Fibroblast of skin of back (primary cell): Measurements from ENCODE around the gene SMYD1.

Experiments used
- DNase-seq: peaks from one replicate; pipeline ENCODE4 v3.0.0-alpha.2; 2013

The SMYD1 gene

DNA sequence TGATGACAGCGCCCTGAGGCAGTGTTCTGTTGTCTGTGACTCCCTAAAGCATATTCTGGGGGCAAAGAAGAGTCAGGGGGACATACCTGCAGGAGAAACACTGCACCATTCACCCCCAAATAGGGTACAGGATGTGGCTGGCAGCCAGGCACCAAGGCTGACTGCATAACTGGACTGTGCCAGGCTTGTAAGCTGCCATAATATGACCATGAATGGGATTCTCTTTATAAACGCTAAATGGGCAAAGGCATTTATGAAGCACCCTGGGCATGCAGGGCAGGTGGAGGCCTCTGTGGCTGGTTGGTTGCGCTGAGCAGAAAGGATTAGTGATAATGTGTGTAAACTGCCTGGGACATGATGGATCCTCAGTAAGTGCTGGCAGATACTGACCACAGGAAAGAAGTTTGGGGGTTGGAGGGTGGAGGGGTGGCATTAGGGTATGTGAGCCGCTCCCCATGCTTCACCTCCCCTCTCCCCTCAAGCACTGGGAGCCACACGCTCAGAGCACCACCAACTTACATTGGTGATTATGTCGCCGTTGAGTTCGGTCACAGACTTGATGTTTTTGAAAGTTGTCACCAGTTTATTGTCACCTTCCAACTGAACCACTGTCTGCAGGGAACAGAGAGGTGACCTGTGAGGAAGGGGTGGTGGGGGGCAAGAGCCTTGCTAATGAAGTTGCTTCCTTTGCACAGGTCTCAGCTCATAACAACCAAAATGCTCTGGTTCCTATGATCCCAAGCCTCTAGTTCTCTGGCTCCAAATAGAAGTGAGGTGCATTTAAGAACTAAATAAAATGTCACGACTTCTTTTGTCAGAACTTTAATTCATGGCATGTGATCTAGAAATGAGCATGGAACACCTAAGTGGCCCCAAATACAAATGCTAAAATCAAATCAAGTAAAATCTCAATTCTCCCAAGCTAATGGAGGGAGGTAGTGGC is 56.6 kb downstream of the SMYD1 start:
- no peak for DNase-seq

DNA sequence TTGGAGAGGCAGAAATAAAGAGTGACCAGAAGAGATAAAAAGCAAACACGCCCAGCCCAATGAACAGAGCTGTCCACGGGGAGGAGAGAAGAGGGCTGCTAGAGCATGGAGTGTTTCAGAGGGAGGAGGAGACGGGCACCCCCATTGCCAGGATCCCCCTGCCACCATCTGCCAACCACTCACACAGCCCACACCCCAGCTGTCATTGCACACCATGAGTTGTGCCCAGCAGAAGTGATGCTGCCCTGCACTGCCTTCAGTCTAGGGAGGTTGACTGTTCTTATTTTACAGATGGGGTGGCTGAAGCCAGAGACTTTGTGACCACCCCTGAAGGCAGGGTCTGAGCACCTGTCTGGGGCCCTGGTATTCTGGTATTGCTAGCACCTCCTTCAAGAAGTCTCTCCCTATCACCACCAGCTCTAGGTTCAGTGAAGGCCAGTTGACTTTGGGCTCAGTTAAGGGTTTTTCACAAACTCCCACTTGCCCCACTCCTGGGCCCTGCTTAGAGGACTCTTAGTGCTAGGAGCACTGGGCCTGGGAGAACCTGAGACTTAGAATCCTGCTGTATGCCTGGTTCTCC is 57.8 kb downstream of the SMYD1 start:
- no peak for DNase-seq

DNA sequence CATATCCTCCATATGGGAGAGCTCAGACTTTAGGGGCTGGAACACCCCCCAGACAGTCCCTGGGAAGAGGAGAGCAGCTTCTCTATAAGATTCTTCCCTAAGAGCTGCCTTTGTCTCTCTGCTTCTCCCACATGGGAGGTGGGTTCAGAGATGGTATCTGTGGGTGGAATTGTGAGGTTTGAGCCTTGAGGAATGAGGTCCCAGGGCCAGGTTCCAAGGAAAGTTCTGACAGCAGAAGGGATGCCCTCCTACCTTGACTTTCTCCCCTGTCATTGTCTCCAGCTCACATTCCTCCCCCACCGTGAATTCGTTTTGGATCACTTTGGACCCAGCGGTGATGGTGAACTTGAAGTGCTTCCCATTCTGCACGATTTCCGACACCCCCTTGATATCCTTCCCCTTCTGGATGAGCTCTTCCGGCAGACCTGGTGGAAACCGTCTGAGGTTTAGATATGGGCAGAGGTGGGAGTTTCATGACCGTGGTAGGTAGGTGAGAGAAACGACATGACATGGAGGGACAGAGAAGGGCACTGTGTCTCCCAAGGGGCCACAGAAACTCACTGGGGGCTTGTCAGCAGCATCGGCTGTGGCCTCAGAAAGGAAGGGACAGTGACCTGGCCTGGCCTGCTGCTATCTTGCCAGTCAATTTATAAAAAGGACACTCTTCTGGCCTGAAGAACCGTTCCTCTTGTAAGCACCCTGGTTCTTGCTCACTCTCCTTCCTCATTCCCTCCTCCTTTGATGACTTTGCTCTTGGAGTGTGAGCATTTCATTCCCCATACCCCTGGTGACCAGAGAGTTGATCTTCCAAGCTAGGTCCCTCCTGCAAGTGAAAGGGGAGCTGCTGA is 58.5 kb downstream of the SMYD1 start:
- DNase-seq: no peak

DNA sequence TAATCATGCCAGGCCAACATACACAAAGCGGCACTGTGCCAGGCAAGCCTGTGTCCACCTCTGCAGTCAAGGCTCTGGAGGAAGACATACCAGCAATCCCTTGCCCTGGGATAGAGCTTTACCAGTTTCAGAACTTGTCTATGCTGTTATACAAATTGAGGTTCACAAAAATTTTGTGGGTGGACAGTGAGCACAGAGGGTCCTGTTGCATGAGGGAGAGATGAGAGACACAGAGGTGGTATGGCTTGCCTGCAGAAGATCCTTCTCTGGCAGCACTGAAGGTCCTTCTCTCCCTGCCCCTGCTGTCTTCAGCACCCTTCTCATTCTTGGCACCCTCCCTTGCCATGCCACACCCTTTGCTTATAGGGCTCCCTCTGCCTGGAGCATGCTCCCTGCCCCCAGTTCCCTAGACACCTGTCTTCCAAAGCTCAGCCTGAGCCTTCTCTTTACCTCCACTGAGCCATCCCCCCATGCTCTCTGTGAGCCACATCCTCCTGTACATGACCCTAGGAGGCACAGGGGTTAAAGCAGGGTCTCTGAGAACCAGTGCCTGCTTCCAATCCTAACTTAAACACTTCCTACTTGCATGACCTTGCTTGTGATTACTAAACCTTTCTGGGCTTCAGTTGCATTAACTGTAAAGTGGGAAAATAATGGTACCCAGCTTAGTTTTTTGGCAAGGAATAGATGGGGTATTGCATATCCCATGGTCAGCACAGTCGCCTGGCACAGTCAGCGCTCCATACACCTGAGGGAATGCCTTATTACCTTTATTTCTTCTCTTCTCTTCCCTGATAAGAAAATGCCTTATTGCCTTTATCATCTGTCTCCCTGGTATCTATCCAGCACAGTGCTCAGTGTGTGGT is 59.4 kb downstream of the SMYD1 start:
- no peak for DNase-seq

DNA sequence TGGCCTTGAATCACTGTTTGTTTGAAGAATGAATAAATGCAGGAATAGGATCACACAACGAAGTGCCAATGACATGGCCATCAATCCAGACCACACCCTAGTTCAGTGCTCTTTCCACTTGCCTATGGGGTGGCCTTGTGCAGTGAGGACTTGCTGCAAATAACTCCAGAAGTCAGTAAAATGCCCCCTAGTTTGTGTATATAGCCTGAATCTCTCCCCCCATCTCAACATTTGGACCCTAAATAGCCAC is 59.9 kb downstream of the SMYD1 start:
- no peak for DNase-seq

DNA sequence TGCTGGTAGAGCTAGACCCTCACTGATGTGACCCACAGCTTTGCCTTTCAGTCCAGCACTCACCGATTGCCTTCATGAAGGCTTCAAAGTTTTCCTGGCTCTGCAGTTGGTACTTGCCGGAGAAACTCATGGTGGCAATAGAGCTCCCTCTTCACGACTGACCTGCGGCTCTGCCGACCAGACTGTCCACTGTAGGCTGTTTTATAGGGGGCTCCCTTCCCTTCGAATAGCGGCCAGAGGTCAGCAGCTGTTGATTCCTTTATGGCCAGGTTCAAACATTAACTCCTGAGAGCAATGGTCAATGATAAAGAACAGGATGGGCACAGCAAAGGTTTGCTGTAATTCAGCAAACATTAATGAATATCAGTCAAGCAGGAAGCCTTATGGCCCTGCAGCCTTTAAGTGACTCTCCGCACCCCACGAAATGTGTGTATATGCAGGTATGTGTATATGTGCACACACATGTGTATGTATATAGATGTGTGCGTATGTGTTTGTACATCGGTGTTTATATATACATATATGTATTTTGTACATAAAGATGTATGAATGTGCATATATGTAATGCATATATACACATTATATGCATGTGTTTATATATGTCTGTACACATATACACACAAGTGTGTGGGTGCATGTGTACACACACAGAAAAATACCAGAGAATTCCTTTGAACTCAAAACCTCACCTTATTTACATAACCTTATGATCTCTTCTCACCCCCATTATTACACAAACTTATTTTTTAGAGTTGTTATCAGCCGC is 60.4 kb downstream of the SMYD1 start, which contains the start of gene FABP1:
TSS of gene FABP1 (minus strand) at position 175 of the 766 bp plus-strand sequence. CDS start at position 130, 45 bp downstream.
- DNase-seq: no peak

DNA sequence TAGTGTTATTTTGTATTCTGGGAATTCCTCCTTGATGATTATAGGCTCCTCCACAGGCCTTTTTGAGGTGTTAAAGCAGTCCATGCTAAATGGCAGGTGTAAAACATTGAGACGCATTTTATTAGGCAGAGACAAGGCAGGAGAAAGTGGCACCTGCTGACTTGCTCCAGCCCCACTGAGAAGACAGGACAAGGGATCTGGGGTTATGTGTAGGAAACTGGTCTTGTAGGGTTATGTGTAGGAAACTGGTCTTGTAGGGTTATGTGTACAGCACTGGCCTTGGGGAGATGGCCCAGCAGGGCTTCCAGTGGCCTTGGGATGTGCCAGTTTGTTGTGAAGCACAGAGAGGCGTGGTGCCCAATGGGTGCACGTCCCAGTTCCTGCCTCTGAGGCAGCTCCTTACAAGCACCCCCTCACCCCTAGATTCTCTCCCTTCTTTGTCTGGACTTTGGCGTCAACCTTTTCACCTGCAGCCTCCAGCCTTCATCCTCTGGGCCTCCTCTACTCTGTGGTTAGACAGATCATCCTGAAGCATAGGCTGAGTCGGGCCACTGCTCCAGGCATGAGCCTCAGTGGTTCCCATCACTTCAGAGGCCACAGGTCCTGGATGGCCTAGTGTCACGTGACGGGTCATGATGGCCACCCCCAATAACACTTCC is 61.2 kb downstream of the SMYD1 start:
- no peak for DNase-seq

DNA sequence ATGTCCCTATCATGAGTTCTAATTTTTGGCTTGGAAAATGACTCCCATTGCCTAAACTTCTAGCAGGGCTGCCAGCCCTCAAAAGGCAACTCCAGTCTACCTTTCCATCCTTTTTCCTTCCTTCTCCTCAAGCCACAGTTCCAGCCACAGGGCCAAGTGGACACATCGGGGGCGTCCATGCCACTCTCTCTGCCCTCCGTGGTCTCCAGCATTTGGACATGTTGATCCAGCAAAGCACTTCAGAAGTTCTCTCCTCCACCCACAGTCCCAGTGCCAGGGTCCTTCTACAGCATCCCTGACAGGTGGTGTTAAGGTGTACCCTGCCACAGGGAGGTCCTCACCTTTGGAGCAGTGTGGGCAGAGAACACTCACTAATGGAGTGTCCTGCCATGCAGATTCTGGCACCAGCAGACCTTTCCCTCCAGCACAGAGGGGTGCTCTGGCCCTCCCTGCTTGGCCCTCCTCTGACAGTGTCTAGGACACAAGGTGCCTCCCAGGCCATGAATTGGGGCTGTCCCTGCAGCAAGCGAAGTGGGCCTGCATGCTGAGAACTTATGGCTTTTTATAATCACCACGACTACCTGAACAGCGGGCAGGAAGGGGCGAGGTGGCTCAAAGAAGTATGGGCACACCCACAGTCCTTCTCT is 61.8 kb downstream of the SMYD1 start:
- no peak for DNase-seq

DNA sequence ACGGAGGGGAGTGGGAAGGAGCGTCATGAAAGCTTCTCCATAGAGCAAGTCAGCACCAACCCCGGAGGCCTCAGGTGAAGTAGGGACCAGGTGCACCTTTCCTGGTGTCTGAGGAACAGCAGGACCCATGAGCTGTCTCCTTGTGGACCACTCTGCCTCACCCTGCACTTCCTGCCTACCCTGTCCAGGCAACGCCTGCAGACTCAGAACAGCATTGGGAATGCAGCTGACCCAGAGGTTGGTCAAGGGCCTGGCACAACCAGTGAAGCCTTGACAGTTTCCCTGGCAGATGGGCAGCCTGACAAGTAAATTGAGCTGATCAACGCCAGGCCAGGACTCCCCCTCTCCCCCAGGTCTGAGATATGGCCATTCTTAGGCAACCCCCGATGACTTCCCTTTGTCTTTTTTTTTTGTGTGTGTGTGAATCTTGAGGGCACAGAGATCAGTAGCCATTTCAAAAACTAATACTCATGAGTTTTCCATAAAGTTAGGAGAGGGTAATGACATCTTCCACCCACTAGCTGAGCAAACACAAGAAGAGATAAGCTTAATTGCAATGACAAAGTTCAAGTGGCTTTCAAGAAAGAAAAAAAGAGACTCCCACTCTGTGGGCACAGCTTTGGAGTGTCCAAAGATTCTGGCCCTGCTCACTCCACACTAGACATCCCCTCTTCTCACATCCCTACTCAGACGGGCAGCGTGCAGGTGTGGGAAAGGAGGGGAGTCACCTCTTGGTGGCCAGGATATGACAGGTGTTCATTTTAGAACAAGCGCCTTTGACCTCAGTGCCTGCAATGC is 63.8 kb downstream of the SMYD1 start:
- no peak for DNase-seq

DNA sequence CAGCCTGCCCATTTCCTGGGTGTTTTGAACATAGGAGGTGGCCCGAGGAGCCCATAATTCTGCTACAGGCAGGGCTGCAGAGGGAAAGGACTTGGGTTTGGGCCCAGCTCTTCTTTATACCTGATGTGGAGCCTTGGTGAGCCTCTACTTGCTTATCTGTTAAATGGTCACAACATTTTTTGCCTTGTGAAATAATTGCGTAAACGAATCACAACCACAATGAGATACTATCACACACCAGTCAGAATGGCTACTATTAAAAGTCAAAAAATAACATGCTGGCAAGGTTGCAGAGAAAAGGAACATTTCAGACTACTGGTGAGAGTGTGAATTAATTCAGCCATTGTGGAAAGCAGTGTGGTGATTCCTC is 64.4 kb downstream of the SMYD1 start:
- no peak for DNase-seq

DNA sequence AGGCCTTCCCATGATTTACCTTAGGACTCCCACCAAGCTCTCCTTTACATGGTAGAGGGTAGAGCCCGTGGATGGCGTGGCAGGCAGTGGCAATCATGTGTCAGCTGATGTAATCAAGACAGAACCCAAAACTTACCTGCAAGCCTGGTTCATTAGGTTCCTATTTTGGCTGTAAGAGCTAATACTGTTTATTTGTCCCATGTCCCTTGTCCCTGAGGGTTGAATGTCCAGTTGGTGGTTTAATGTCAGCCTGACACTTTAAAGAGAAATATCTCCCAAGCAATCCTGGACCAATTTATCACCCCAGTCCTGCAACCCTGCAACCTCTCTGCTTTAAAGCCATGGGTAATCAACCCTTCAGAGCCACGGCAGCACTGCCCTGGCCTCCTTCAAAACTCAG is 66.2 kb downstream of the SMYD1 start:
- DNase-seq: no peak

DNA sequence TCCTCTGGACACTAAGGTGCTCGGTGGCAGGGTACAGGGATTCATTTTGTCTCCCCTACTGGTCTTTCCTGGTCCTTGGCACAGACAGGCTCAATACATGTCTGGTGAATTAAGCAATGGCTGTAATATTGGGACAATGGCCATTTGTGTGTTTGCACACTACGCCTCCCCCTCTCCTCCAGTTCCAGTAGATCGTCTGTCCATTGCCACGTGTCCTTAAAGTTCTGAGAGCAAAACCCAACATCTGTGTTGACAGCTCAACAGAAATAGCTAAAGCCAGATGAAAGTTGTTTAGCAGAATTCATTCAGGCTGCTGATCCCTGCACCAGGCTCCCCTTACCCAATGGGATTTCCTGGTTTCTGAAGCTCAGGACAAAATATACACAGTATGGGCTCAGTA is 69.2 kb downstream of the SMYD1 start:
- DNase-seq: no peak

DNA sequence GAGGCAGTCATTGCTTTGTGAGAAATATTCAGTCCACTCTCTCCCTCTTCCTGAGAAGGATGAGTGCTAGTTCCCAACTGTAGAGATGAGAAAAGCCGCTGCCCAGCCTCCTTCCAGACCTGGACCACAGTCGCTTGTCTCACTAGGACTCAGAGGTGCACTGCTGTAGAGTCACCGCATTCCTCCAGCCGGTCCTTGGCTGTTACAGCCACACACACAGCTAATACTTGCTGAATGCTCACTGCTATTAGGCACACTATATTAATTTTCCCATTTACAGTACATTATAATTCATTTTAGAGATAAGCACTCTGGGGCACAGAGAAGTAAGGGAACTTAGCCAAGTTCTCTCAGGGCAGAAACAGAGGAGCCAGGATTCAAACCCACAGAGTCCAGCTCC is 70.2 kb downstream of the SMYD1 start:
- DNase-seq: no peak

DNA sequence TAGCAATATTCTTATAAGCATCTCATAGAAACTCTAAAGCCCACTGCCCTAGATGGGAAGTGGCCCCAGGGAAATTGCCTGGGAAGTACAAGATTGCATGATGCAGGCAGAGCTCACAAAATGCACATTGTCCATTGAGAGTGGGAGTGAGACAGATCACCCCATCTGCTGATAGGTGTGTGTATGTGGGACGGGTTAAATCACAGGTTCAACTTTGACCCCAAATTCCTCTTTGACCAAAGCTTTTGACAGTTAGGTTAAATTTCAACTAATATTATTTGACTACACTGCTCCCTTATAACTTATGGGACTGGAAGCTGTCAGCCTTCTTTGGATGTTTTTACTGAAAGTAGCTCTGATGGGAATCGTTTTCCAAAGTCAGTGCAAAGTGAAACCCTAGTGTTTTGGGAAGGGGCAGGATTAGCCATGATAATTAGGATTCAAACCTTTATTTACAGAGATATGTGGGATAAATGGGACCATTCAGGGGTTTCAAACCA is 71.6 kb downstream of the SMYD1 start:
- no peak for DNase-seq

DNA sequence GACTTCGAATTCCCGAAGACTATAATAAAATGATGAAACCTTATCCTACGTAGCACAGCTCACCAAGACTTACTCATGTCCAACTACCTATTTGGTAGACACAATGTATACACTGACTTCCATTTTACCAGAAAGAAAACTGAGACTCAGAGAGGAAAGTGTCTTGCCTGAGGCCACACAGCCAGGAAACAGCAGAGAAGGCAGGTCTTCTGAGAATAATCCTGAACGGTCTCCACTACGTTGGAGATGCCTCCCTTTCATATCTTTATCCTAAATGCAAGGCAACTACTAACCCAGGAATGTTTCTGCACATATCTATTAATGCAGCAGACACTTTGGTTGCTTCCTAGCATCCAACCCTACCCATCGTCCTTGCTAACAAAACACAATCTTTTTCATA is 72.2 kb downstream of the SMYD1 start:
- no peak for DNase-seq

DNA sequence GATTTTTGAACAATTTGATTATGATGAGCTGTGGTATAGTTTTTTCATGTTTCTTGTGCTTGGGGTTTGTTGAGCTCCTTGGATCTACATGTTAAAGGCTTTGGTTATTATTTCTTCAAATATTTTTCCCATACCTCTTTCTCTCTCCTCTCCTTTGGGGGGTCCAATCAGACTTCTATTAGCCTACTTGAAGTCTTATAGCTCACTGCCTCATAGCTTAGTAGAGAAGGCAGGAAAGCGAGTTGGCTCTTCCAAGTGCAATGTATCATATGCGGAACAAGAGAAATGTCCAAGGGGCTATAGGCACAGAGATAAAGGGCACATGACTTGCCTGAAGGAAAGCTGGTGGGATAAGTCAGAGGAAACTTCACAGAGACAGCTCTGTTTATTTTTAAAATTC is 74.3 kb downstream of the SMYD1 start:
- DNase-seq: no peak

DNA sequence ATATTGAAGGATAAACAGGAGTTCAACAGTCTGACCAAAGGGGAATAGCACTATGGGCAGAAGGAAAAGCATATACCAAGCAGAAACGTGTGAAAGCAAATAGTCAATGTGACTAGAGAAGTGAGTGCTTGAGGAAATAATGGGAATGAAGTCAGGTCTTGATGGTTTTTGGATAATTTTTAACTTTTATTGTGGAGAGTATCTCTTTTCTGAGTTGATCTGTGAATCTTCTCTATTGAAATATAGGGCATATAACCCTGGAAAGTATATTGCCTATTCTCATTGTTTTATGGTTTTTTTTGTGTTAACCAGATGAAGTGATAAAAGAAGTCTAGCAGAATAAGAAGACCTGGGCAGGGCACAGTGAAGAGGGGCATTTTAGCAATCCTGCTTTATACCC is 76.6 kb downstream of the SMYD1 start:
- DNase-seq: no peak

DNA sequence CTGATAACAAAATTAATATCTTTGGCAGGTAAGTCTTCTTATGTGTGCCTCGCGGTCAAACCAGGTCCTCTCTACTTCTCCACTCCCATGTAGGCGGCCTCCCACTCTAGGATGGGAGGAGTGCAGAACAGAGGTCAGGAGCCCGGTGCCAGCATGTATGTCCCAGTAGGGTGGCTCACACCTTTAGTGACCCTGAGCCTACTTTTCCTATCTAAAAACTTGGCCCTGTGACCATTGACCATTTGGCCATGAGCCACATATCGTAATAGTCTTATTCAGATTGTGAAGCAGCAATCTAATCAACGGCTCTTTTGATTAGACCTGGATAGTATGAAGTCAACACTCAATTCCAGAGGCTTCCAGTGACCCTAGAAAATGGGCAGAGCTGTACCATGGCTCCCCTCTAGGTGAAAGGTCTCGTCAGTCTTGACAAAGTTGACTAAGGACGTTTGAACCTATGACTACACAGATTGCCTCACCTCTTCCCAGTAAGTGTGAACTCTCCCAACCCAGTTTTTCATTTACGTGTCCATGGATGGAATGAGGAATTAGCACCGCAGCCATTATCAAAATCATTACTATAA is 77.4 kb downstream of the SMYD1 start:
- DNase-seq: no peak

DNA sequence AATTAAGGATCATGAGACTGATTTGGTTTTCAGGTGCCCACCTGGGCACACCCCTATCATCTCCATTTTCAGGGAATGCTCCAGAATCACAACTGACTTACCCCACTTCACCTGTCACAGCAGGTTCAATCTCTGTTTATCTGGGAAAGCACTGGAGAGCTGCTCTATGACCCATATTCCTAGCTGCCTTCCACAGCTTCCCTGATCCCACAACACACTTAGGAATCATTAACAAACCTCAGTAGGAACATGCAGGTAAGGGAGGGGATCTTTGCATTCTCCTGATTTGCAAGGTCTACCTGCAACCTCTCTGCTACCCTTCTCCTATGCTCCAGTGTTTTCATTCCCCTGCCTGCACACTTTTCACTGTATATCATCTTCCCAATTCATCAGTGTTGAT is 79.0 kb downstream of the SMYD1 start:
- no peak for DNase-seq
